AG08395 (cell line): Measurements from ENCODE around the gene GPR107.
"Not testable (repeated sequence)": the region's sequence is repeated elsewhere in the genome, so short reads cannot be mapped to it uniquely, and the experiment has no call there.

ENCODE experiments used
- DNase-seq: peaks from one replicate; pipeline ENCODE4 v3.0.0; 2012; ENCODE audit warnings: mixed read lengths, low spot score

Gene GPR107

GRCh38 chr9:130053504-130054324 lies at the start of gene GPR107:
TSS of gene GPR107 (plus strand) at chr9:130053906. CDS start at chr9:130053933, 27 bp downstream.
- peak; percentile 92 for DNase-seq

DNA sequence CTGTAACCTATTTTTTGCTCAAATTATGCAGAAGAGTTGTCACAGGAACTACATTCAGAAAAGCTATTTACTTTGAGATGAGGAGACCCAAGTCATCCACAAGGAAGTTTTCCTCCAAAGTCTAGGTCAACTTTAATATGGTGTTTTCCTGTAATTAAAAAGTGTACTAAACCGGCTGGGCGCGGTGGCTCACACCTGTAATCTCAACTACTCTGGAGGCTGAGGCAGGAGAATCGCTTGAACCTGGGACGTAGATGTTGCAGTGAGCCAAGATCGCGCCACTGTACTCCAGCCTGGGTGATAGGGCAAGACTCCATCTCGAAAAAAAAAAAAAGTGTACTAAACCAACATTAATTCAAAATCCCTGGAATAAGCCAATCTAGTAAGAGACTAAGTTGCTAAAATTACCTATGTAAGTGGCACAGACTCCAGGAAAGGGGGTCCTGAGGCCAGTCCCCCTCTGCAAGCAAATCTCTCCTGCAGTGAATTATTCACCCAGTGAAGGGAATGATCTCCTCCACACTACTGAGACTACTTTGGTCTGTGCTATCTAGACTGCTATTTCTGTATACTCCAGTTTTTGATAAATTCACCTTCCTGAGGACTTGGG lies 49.7 kb upstream of the GPR107 start:
- DNase-seq: no peak

- not testable (repeated sequence) for DNase-seq
These were observed 46.8 kb upstream of the GPR107 start for GRCh38 chr9:130006952-130007351.

DNA sequence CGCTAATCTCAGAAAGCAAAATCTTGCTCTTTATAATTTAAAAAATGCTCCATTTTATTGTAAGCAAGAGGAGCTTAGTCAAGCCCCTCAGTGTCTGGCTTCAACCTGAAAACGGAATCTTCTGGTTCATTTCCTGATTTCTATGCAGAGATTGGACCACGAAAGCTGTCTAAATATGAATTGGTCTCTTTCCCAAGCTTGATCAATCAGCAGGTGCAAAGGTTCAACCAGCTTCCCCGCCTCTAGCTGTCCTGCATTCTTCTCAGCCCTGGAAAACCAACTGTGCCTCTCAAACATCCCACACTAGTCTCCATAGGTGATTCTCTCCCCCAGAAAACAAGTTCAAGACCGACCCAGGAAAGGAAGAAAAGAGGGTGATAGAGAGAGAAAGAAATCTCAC lies 45.2 kb upstream of the GPR107 start:
- DNase-seq: no peak

- not testable (repeated sequence) for DNase-seq
These were observed 44.2 kb upstream of the GPR107 start for GRCh38 chr9:130009546-130009945.

DNA sequence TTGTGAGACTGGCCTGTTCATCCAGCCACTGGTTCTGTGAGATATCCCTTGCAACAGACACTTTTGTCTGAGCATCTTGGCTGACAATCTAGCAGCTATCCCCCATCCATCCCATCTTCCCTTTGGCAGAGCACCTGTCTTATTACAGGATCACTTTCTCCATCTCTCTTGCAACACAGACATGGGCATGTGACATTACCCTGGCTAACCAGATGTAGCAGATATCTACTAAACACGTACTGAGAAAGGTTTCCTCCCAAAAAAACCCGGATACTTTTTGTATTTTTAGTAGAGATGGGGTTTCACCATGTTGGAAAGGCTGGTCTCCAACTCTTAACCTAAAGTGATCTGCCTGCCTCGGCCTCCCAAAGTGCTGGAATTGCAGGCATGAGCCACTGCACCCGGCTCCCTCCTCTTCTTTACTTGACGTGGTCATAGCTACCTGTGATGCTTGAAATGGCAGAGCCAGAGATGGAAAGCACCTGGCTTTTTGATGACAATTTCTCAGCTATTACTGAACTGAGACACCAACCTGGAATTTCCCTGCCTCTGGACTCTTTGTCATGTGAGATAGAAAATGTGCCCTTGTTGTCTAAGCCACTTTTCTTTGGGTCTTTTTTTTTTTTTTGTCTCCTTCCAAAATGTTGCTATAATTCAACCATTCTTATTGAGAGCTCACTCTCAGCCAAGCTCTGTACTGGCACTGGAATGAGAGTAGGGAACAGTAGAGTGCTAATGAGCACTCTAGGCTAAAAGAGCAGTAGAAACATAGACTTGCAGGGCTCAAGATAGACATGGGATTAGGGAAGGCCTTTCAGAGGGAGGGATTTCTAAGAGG lies 43.3 kb upstream of the GPR107 start:
- no peak for DNase-seq

- DNase-seq: no peak
These were observed 40.4 kb upstream of the GPR107 start for GRCh38 chr9:130013326-130013725.

GRCh38 chr9:130015353-130016019 lies 38.2 kb upstream of the GPR107 start:
- no peak for DNase-seq

DNA sequence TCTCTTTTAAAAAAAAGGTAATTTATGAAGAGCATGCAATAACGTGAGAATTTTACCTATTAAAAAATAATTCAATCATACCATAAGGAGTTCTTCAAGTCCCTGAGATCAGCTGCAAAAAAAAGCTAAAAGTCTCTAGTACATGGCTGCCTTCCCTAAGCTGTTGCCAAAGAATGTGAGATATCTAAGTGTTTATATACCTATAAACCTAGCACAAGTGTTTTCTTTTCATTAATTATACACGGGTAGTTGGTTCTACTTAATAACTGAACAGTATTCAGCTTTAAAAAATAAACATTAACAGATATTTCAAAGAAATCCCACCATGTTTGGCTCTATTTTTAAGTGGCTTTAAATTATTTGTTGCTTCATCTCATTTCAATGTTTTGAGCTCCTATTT lies 36.6 kb upstream of the GPR107 start:
- no peak for DNase-seq

DNA sequence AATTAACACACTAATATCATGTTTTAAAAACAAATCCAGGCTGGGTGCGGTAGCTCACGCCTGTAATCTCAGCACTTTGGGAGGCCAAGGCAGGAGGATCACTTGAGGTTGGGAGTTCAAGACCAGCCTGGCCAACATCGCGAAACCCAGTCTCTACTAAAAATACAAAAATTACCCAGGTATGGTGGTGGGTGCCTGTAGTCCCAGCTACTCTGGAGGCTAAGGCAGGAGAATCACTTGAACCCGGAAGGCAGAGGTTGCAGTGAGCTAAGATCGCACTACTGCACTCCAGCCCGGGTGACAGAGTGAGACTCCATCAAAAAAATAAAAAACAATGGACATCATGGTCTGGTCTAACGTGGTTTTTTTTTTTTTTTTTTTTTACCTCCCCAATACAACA lies 36.2 kb upstream of the GPR107 start:
- DNase-seq: not testable (repeated sequence)

DNA sequence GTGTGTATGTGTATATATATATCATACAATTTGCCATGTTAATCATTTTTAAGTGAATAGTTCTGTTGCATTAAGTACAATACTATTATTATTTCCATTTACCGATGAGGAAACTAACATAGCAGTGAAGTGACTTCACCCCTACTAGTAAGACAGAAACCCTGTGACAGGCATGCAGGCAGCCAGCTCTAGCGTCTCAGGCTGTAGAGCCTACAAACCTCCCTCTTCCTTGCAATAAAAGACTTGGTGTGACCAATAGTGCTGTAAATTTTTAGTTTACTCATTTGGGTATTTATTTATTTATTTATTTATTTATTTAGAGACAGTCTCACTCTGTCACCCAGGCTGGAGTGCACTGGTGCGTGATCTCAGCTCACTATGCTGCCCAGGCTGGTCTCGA lies 35.4 kb upstream of the GPR107 start:
- no peak for DNase-seq

GRCh38 chr9:130020618-130021017 lies 33.1 kb upstream of the GPR107 start:
- no peak for DNase-seq

DNA sequence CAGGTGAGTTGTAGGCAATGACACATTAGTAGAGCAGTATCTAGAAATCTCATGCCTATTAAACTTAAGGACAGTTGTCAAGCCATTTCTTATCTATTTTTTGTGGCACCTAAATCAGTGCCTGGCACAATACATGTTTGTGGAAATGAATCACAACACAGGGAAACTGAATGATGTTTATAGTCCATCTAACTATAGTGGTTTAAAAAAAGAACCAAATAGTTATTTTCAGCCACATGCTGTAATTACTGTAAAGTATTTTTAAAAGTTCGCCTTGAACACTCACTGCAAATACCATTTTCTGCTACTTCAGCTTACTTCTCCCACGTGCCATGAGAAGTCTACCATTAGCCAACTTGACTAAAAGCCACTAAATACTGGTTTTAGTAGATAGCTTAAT lies 32.6 kb upstream of the GPR107 start:
- no peak for DNase-seq

GRCh38 chr9:130021842-130022241 lies 31.9 kb upstream of the GPR107 start:
- DNase-seq: not testable (repeated sequence)

DNA sequence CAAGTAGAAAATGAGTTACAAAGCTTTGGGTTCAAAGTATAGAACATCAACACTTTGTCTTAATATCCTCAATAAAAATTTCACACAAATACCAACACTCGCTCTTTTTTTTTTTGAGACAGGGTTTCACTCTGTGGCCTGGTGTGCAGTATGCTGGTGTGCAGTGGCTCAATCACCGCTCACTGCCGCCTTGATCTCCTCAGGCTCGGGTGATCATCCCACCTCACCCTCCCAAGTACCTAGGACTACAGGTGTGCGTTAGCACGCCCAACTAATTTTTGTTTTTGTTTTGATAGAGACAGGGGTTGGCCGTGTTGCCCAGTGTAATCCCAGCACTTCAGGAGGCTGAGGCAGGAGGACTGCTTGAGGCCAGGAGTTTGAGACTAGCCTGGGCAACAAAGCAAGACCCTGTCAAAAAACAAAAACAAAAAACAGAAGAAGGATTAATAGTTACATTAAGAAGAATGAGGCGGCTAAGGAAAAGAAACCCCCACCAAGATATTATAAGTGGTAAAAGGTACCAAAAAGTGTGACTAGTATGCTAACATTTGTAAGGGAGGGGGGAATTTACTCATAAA lies 31.1 kb upstream of the GPR107 start:
- no peak for DNase-seq

DNA sequence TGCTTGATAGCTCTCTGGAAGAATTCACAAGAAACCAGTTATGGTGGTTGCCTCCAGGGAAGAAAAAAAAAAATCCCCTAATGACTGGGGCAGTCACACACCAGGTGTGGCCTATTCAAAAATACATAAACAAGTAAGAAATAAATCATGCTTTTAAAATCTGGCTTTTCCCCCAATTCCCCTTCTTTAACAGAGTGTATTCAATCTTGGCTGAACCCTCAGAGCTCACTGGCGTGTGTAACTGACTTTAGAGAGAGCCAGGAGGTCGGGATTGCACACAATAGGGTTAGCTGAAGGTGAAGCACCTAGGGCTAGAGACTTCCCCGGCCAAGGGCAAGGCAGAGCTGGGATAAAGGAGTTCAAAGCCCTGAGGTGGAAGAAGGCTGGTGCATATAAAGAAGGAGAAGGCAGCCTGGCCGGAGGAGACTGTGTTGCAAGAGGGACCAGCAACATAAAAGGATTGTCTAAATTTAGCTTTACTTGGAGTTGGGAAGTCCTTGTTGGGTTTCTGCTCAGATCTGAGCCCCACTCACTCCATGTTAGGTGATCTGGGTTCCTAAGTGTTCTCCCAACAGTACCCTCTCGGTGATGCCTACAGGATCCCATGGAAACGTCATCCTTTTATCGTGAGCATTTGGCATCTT lies 30.4 kb upstream of the GPR107 start:
- DNase-seq: no peak

DNA sequence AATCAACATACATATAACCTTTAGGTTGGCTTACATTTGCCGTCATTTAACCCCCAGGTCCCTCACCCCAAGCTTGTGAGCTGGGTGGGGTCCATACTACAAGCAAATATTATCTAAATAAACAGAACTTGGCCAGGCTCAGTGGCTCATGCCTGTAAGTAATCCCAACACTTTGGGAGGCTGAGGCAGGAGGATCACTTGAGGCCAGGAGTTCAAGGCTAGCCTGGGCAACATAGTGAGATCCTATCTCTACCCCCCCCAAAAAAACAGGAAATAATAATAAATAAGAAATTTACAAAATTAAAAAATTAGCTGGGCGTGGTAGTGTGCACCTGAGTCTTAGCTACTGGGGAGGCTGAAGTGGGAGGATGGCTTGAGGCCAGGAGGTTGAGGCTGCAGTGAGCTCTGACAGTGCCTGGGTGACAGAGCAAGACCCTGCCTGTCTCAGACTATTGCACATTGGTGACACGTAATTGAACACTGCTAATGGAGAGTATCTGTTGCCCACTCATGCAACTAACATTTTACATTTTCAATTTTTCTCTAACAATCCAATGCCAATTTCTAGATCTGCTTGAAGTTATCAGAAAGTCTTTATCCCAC lies 29.6 kb upstream of the GPR107 start:
- DNase-seq: no peak

- no peak for DNase-seq
These were observed 29.1 kb upstream of the GPR107 start for GRCh38 chr9:130024597-130024994.

DNA sequence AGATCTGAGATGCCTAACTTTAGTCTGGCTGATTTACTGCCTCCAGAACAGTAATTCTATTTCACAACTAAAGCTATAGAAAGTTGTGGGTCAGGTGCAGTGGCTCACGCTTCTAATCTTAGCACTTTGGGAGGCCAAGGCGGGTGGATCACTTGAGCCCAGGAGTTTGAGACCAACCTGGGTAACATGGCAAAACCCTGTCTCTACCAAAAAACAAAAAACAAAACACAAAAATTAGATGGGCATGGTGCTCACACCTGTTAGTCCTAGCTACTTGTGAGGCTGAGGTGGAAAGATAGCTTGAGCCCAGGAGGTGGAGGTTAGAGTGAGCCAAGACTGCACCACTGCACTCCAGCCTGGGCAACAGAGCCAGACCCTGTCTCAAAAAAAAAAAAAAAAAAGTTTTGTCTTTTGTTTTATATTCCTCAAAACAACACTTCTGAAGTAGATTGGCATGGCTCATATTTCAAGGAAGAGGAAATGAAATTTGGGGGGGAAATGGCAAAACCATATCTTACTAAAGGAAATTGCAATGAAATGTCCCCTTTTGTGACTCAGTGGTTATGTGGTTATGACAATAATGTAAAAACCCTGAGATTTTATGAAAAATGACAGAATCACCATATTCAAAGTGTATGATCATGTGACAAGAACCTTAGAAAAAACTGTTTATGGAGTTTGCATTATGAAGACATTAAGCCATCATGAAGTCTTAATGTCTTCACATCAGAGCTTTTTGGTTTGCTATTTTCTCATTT lies 26.9 kb upstream of the GPR107 start:
- no peak for DNase-seq
